GM19395 (cell line): ENCODE data around the gene SRC.

Experiments used
- ATAC-seq: cut with Tn5 transposase; IDR thresholded peaks from one replicate; pipeline ENCODE4 v1.9.1; 2021; ENCODE audit warnings: mild to moderate bottlenecking, moderate library complexity; ENCODE audit not compliant: unreplicated experiment

SRC gene

DNA sequence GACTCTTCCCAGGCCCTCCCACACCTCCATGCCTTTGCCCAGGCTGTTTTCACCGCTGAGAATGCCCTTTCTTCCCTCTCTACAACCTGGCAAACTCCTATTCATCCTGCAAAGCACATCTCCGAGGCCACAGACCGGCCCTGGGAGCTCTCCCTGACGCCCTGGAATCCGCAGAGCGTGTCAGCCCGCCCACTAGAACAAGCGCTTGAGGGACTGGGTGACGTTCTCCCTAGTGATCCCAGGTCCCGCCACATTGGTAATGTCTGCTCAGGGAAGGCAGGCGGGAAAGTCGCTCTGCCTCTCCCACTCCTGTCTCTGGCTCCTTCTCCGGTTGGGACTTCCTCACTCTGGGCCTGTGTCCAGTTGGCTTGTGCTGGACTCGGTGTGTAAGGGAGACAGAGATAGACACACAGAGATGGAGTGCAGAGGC lies 61.6 kb downstream of the SRC start:
- ATAC-seq = no peak

GRCh38 chr20:37408302-37409193 lies 62.6 kb downstream of the SRC start:
- no peak for ATAC-seq

- ATAC-seq = no peak
Observed at GRCh38 chr20:37411408-37412219, 65.7 kb downstream of the SRC start.

DNA sequence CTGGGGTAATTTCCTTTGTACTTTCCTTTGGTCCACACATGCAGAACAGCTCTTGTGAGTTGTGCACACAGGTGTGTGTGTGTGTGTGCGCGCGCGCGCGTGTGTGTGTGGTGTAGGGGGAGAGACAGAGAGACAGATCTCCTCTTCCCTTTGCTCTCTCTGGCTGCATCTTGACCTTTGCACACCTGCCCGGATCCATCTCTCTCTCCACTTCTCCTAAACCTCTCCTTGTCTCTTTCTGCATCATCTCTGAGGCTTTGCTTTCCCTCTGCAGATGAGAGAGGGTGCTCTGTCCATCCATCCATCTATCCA lies 67.0 kb downstream of the SRC start:
- ATAC-seq = no peak

DNA sequence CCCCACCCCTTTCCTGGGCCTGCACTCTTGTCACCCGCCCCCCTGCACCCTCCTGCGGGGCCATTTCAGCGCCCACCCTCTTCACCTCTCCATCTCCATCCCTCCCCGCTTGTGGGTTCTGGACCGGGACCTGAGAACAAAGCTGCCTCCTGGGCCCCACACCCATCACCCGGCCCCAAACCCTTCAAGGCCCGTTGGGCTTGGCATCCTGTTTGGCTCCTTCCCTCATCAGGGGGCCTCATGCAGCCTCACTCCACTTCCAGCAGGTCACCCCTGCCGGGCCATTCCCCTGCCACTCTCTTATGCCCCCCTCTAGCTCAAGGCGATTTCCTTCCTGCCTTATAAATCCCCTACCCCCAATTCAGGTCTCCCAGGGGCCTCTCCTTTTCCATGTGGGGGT lies 67.4 kb downstream of the SRC start:
- no peak for ATAC-seq

DNA sequence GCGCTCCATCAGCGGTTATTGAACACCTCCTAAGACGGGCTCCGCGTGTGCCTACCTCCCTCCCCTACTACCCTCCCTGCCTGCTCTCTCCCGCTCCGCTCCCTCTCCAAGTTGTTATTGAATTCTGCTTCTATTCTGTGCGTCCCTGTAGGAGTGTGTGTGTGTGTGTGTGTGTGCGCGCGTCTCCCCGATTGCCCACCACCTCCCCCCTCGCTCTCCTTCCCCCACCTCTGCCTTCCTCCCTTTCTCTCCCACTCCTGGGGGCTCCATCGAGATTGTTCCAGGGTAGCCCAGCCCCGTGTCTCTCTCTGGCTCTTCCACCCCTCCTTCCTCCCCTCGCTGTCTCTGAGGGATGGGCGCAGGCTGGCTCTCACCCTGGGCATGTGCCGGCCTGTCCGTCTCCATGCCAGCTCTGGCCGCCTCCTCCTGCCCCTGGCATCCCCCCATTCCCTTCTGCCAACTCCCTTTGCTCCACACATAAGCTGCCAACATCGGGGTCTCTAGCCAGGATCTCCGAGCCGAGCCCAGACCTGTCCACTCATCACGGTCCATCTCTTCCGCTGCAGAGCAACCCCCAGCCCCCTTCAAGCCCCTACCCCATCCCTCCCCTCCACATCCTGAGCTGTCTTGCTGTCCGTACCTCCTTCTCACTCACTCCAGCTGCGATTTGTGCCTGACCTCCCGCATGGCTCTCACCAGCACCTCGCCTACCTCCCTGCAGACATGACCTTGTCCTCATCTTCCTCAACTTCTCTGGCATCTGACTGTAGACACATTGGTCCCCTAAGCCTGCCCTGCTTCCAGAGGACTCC lies 68.5 kb downstream of the SRC start:
- no peak for ATAC-seq

- ATAC-seq = no peak
Observed at GRCh38 chr20:37415118-37416085, 69.5 kb downstream of the SRC start.

DNA sequence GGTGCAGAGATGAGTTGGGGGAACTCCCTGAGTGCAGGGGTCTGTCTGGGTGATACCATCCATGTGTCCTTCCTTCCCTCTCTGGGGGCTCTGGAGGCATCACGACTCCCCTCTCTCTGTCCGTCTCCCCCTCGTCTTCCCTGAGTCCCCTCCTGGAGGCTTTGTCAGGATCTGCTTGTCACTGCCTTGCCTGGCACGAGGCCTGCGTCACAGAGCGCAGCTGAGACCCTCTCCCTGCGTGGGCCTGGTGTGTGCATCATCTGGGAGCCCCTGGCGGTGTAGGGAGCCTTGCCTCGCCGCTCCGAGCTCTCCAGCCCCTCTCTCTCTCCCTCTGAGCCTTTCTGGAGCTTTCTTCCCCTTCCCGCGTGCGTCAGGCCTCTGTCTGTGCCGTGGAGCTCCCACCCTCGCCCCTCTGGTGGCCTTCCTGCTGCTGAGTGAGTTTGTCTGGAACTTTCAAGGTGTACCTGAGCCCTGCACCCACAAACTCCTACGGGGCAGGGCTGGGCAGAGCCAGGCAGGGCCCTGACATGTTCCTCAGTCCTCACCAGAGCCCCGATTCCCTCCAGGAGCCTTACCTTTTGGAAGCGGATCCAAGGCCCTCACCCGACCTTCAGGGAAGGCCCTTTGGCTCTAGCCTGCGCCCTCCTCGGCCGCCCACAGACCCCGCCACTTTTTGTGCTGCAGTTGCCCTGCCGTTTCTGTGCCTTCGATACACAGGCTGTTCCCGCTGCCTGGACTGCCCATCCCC lies 70.3 kb downstream of the SRC start:
- no peak for ATAC-seq

DNA sequence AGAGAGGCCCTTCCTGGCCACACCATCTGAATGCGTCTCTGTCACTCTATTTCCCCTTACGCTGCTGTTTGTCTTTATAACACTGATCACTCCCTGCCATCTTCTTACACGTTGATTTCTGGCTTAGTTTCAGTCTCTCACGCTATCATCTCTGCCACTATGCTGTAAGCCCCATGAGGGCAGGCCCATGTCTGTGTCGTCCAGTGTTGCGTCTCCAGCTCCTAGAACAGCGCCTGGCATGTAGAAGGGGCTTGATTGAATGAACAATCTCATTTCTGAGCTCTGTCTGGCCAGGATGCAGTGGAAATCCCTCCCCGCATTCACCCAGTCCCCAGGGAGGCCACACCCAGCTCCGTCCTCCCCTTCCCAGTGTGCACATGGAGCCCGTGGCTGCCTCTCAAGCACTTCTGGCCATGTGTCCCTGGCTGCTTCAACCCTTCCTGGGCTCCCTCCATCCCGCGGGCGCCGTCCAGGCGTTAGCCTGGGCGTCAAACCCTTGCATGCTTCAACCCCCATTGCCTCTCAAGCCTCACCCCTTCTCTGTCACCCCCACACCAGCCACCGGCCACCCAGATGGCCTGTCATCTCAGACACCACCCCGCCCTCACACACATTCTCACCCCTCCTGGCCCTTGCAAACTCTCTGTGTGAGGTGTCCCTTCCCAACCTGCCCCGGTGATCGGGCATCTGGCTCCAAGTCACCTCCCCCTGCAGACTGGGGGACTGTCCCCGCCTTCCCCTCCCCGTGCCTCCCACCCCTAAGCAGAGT lies 71.1 kb downstream of the SRC start:
- ATAC-seq = no peak

- no peak for ATAC-seq
Observed at GRCh38 chr20:37417617-37418467, 71.9 kb downstream of the SRC start.

DNA sequence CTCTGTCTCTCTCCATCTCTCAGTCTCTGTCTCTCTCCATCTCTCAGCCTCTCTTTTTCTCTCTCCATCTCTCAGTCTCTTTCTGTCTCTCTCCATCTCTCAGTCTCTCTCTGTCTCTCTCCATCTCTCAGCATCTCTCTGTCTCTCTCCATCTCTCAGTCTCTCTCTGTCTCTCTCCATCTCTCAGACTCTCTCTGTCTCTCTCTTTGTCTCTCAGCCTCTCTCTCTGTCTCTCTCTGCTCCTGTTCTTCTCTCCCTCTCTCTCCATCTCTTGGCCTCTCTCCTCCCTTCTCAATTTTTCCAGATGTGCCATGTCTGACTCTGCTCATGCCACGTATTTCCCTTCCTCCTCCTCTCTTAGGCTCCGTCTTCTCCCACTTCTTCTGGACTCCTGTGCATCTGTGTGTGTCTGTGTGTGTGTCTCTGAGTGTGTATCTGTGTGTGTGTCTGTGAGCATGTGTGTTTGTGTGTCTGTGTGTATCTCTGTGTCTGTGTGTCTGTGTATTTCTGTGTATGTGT lies 72.7 kb downstream of the SRC start:
- ATAC-seq = no peak

DNA sequence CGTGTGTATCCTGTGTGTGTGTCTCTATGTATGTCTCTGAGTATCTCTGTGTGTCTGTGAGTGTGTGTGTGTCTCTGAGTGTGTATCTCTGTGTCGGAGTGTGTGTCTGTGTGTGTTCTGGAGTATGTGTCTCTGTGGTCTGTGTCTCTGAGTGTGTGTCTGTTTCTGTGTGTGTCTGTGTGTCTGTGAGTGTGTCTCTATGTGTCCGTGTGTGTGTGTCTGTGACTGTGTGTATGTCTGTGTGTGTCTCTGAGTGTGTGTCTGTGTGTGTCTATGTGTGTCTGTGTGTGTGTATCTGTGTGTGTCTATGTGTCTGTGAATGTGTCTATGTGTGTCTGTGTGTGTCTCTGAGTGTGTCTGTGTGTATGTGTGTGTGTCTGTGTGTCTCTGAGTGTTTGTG lies 73.4 kb downstream of the SRC start:
- ATAC-seq = no peak

DNA sequence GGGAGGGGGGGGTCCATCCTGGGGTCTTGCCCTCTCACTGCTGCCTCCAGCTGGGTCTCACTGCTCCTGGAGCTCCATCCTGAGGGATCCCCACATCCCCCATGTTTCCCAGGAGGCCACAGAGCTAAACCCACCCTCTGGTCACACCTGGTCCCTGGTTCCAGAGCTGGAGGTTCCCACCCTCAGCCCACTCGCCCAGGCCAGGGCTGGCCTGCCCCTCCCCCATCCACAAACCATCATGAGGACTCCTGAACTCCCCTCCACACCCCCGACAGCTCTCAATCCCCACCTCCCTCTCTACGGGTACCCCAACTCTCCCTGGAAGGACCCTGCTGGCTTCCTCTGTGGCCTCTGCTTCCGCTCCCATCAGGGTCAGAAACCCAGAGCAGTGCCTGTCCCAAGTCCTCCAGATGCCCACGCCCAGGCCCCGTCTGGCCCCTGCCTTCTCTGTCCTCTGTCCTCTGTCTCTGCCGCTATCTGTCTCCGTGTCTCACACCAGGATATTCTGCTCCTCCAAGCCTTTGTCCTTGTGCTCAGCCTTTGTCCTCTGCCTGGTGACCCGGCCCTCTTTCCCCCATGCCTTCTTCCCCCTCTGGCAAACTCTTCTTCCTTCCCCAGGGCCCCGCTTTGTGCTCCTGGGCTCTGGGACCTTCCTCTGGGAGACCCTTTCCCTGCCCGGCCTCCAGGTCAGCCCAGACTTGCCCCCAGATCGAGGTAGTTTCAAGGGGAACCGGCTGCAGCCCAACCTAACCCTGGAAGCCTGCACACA lies 74.0 kb downstream of the SRC start:
- no peak for ATAC-seq

GRCh38 chr20:37420610-37421009 lies 74.7 kb downstream of the SRC start:
- no peak for ATAC-seq

GRCh38 chr20:37421060-37421905 lies 75.3 kb downstream of the SRC start:
- ATAC-seq = no peak

- ATAC-seq = no peak
Observed at GRCh38 chr20:37421988-37422387, 76.0 kb downstream of the SRC start.
